K562 (cell line): Measurements from ENCODE around the gene PKDREJ.

Source experiments
- CEBPB ChIP-seq: fragments of 450-650 bp; IDR thresholded peaks from 2 replicates; pipeline ENCODE4 v1.6.1; 2016; ENCODE audit warnings: missing genetic modification characterization, missing compliant biosample characterization
- CTCF ChIP-seq, 3 experiments: IDR thresholded peaks in 2 of 3; conservative IDR thresholded peaks in 1 of 3; 2 replicates each; pipeline ENCODE4 v1.5.1; 2011 to 2012; ENCODE audit warnings: low read length in 3 of 3, mild to moderate bottlenecking in 3 of 3, control low read depth in 2 of 3, improper control_type of control experiment in 1 of 3, inconsistent platforms in 1 of 3, low read depth in 1 of 3, mixed read lengths in 1 of 3, moderate library complexity in 1 of 3; ENCODE audit not compliant: insufficient read depth in 2 of 3
- E2F5 ChIP-seq: sonication (generic); formaldehyde crosslinking; IDR thresholded peaks from 2 replicates; pipeline ENCODE4 v1.8.0; 2022; ENCODE audit warnings: mild to moderate bottlenecking, missing genetic modification reagents
- EP300 ChIP-seq: IDR thresholded peaks from 2 replicates; pipeline ENCODE4 v1.6.1; 2012; ENCODE audit warnings: low read length, improper control_type of control experiment
- HCFC1 ChIP-seq: IDR thresholded peaks from 2 replicates; pipeline ENCODE4 v1.6.1; 2012; ENCODE audit warnings: low read depth, low read length, improper control_type of control experiment
- MAZ ChIP-seq, 2 experiments: fragments of 450-650 bp in 1 of 2; sonication (generic) in 1 of 2; formaldehyde crosslinking; IDR thresholded peaks in 1 of 2; conservative IDR thresholded peaks in 1 of 2; 2 replicates each; pipeline versions ENCODE4 v1.4.0 to v1.5.0; 2020; ENCODE audit warnings: mild to moderate bottlenecking in 1 of 2, missing genetic modification reagents in 1 of 2
- MXI1 ChIP-seq: IDR thresholded peaks from 2 replicates; pipeline ENCODE4 v1.6.1; 2011; ENCODE audit warnings: low read depth, mild to moderate bottlenecking, improper control_type of control experiment, low read length
- PREB ChIP-seq: sonication (generic); formaldehyde crosslinking; IDR thresholded peaks from 2 replicates; pipeline ENCODE4 v1.8.1; 2023; ENCODE audit warnings: mild to moderate bottlenecking, missing genetic modification reagents
- RB1 ChIP-seq: fragments of 450-650 bp; IDR thresholded peaks from 2 replicates; pipeline ENCODE4 v1.6.1; 2017; ENCODE audit warnings: low read depth, mild to moderate bottlenecking
- UBTF ChIP-seq, 2 experiments: IDR thresholded peaks; 2 replicates each; pipeline ENCODE4 v1.6.1; 2012; ENCODE audit warnings: improper control_type of control experiment in 2 of 2, low read depth in 2 of 2, low read length in 2 of 2, borderline replicate concordance in 1 of 2
- ZNF644 ChIP-seq: fragments of 200-800 bp; sonication (Bioruptor generic); IDR thresholded peaks from 2 replicates; pipeline ENCODE4 v1.6.1; 2016; ENCODE audit warnings: low read depth, missing genetic modification characterization, missing compliant biosample characterization
- ZNF740 ChIP-seq, 3 experiments: fragments of 200-800 bp in 1 of 3; sonication (Bioruptor generic) in 1 of 3; sonication (generic) in 1 of 3; formaldehyde crosslinking in 1 of 3; IDR thresholded peaks; 2 replicates each; pipeline versions ENCODE4 v1.6.1 to v1.8.0; 2016 to 2022; ENCODE audit warnings: mild to moderate bottlenecking in 2 of 3, missing compliant biosample characterization in 2 of 3, missing genetic modification characterization in 2 of 3, missing genetic modification reagents in 1 of 3

- TF ChIP-seq MXI1 = no peak
- TF ChIP-seq E2F5 (CRISPR knock-in tag) = no peak
- TF ChIP-seq PREB = no peak
- TF ChIP-seq CEBPB (tag) = no peak
- no peak for TF ChIP-seq CTCF (IDR thresholded peaks at IDR 0.05 in 2 of 3, conservative IDR thresholded peaks at IDR 0.05 in 1 of 3; ENCODE audit: insufficient read depth in 2 of 3, low read depth in 1 of 3, low read length in 3 of 3)
- no peak for TF ChIP-seq UBTF (IDR thresholded peaks at IDR 0.05; ENCODE audit: borderline replicate concordance in 1 of 2, low read depth in 2 of 2, low read length in 2 of 2)
- no peak for TF ChIP-seq EP300
- TF ChIP-seq MAZ (CRISPR knock-in tag; conservative IDR thresholded peaks at IDR 0.05 in 1 of 2, IDR thresholded peaks at IDR 0.05 in 1 of 2) = no peak
- TF ChIP-seq RB1 = no peak
- no peak for TF ChIP-seq HCFC1
- TF ChIP-seq ZNF740 (CRISPR knock-in tag; IDR thresholded peaks at IDR 0.05) = no peak
- TF ChIP-seq ZNF740 (tag; IDR thresholded peaks at IDR 0.05) = no peak
- TF ChIP-seq ZNF644 (tag) = no peak
These were observed 22.6 kb downstream of the PKDREJ start for GRCh38 chr22:46240506-46240905.
